OCI-M2 (cell line): ENCODE data around the gene RBMY1F.
"Not testable (repeated sequence)": the region's sequence is repeated elsewhere in the genome, so short reads cannot be mapped to it uniquely, and the experiment has no call there.

Experiments used
- DNase-seq: peaks from one replicate; lab custom pipeline; 2025; ENCODE audit not compliant: unreplicated experiment; lab: John Stamatoyannopoulos, UW

Gene RBMY1F

GRCh38 chrY:22182823-22183222 is at the start of gene RBMY1F:
Gene RBMY1F, minus strand, starts transcription at chrY:22182923. Its CDS starts 1,954 bp downstream, at chrY:22180969.
- DNase-seq = not testable (repeated sequence)

- not testable (repeated sequence) for DNase-seq
Measured at GRCh38 chrY:22151144-22151543, 31.6 kb downstream of the RBMY1F start.

- DNase-seq = not testable (repeated sequence)
Measured at GRCh38 chrY:22141011-22141695, 41.6 kb downstream of the RBMY1F start.

- not testable (repeated sequence) for DNase-seq
Measured at GRCh38 chrY:22134719-22135118, 48.0 kb downstream of the RBMY1F start.

- DNase-seq = not testable (repeated sequence)
Measured at GRCh38 chrY:22130494-22130893, 52.2 kb downstream of the RBMY1F start.
